Measurements from ENCODE around the gene GFOD1.

The GFOD1 gene

GRCh38 chr6:13485923-13486562, 1.4 kb downstream of the GFOD1 start:
- DNase-seq (ENCODE audit: insufficient read length, low spot score) (peak; percentile 67), FAIRE-seq (no peak)
- no peak for TF ChIP-seq POLR2A (IDR thresholded peaks at IDR 0.05; ENCODE audit: low read depth, low read length)

DNA sequence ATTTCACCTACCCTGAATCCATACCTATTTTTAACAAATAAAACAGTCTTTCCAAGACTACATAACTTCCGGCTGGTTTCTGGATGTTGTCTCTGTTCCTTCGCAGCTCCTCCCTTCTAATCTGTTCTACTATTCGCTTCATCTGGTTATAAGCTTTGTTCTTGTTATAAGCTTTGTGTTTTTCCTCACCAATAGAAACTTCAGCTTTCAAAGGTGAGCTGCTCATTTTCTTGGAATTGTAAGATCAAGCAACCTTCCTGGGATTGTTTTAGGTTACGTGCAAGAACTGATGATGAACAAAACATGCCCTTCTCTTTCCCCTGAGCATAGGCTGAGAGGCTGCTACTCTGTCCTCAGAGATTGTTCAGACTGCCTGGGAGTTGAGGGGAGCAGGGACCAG, 2.1 kb downstream of the GFOD1 start:
- no peak for FAIRE-seq
- TF ChIP-seq POLR2A (IDR thresholded peaks at IDR 0.05; ENCODE audit: low read depth, low read length), result no peak
- DNase-seq (ENCODE audit: insufficient read length, low spot score), result no peak

DNA sequence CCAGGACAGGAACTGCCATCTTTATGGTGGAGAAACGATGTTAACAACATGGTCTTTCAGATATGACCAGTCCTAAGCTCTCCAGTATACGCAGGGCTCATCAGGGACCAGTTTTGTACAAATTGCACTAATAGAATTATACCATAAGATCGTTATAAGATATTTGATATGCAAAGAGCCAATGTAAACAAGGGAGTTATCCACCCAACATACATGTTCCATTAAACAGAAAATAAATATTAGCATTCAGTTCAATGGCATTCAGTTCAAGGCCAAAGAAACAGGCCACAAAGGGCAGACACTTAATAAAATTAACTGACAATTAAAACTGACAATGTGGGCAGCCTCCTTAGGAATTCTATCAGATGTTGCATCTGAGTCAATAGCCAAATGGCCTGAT, 2.6 kb downstream of the GFOD1 start:
- no peak for FAIRE-seq
- TF ChIP-seq POLR2A (IDR thresholded peaks at IDR 0.05; ENCODE audit: low read depth, low read length), result no peak
- no peak for DNase-seq (ENCODE audit: insufficient read length, low spot score)

- FAIRE-seq (no peak), DNase-seq (ENCODE audit: insufficient read length, low spot score) (no peak)
- no peak for TF ChIP-seq POLR2A (IDR thresholded peaks at IDR 0.05; ENCODE audit: low read depth, low read length)
Observed at GRCh38 chr6:13484138-13484708, 3.2 kb downstream of the GFOD1 start.

DNA sequence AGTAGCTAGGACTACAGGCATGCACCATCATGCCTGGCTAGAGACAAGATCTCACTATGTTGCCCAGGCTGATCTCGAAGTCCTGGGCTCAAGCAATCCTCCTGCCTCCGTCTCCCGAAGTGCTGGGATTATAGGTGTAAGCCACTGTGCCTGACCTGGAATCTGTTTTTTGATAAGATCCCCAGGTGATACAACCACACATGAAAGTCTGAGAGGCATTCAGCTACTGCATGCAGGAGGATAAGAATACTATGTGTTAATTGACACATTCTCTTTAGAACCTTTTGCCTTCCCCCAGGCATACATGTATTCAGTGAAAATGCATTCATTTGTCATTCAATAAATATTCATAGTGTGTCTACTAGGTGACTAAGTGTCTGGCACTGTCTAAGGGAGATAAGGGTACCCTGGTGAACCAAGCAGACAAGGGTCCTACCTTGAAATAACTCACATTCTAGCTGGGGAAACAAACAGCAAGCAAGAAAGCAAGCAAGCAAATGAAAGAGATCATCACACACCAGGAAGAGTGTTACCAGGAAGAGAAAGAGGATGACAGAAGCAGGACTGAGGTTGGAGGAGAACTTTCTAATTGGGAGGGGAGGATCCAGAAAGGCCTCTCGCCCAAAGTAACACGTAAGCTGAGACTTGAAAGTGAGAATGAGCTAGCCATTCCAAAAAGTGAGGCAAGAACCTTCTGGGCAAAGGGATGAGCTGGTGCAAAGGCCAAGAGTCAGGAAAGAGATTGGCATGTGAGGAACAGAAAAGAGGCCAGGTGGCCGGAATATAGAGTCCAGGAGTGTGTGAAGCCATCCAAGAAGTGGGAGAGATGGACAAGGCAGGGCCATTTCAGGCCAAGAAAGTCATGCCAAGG, 6.5 kb downstream of the GFOD1 start:
- no peak for FAIRE-seq
- no peak for DNase-seq (ENCODE audit: insufficient read length, low spot score)
- TF ChIP-seq POLR2A (IDR thresholded peaks at IDR 0.05; ENCODE audit: low read depth, low read length), result no peak

GRCh38 chr6:13479971-13480434, 7.4 kb downstream of the GFOD1 start:
- no peak for DNase-seq (ENCODE audit: insufficient read length, low spot score)
- FAIRE-seq, result no peak
- no peak for TF ChIP-seq POLR2A (IDR thresholded peaks at IDR 0.05; ENCODE audit: low read depth, low read length)

DNA sequence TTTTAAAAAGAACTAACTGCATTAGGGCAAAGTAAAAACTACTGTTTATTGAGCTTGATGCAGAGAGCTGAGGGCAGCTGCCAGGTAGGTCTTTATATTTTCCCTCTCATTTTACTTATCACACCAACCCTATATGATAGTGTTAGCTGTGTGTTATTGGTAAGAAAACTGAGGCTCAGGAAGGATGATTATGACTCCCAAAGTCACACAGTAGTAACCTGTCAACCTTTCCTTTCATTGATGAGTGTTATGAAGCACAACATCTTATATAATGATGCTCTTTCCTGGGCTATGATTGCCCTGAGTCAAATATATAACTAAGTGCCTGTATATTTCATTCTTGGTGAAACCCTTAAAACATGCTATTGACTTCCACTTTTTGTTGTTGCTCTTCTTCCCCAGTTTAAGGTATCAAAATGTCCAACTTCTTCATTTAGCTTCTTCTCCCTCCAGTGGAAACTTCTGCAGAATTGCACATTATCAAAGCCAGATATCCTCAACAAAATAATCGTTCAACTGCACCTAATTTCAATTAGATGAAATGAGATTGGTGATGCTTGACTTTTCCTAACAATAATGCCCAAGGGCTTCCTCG, 8.1 kb downstream of the GFOD1 start:
- no peak for FAIRE-seq
- DNase-seq (ENCODE audit: insufficient read length, low spot score), result no peak
- TF ChIP-seq POLR2A (IDR thresholded peaks at IDR 0.05; ENCODE audit: low read depth, low read length), result no peak

GRCh38 chr6:13478525-13478966, 8.9 kb downstream of the GFOD1 start:
- DNase-seq (ENCODE audit: insufficient read length, low spot score), result no peak
- TF ChIP-seq POLR2A (IDR thresholded peaks at IDR 0.05; ENCODE audit: low read depth, low read length), result no peak
- no peak for FAIRE-seq

DNA sequence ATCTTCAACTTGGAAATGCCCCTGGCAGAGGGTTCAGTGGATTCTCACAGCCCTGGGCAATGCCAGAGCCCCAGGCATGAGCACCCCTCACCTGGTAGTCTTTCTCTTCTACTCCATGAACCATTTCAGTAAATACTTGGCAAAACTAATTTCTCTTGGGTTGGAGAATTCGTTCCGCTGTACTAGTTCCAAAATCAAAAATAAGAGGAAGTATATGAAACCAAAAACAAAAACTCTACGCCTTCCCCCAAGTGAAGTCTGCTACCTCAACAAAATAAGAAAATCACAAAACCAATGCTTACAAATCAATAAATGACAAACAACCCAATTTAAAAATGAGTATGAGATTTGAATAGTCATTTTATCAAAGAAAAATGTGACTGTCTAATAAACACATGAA, 12.6 kb downstream of the GFOD1 start:
- DNase-seq (ENCODE audit: insufficient read length, low spot score), result no peak
- no peak for TF ChIP-seq POLR2A (IDR thresholded peaks at IDR 0.05; ENCODE audit: low read depth, low read length)
- FAIRE-seq, result no peak

DNA sequence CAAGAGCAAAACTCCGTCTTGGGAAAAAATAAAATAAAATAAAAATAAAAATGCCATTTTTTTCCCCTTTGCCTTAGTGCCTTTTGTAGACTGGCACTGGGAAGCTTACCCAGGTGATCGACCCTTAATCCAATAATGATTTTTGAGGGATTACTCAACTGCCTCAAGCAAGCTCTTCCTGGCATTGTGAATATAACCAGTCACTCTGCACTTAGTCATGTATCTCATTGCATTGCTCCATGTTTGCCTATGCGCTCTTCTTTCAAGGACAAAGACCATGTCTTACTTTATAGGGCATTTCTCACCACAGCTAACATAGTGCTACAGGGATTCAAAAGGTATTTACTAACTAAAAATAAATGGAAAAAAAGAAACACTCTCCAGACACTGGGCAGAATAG, 13.0 kb downstream of the GFOD1 start:
- no peak for FAIRE-seq
- no peak for TF ChIP-seq POLR2A (IDR thresholded peaks at IDR 0.05; ENCODE audit: low read depth, low read length)
- no peak for DNase-seq (ENCODE audit: insufficient read length, low spot score)

GRCh38 chr6:13473768-13474165, 13.6 kb downstream of the GFOD1 start:
- no peak for TF ChIP-seq POLR2A (IDR thresholded peaks at IDR 0.05; ENCODE audit: low read depth, low read length)
- no peak for DNase-seq (ENCODE audit: insufficient read length, low spot score)
- no peak for FAIRE-seq

DNA sequence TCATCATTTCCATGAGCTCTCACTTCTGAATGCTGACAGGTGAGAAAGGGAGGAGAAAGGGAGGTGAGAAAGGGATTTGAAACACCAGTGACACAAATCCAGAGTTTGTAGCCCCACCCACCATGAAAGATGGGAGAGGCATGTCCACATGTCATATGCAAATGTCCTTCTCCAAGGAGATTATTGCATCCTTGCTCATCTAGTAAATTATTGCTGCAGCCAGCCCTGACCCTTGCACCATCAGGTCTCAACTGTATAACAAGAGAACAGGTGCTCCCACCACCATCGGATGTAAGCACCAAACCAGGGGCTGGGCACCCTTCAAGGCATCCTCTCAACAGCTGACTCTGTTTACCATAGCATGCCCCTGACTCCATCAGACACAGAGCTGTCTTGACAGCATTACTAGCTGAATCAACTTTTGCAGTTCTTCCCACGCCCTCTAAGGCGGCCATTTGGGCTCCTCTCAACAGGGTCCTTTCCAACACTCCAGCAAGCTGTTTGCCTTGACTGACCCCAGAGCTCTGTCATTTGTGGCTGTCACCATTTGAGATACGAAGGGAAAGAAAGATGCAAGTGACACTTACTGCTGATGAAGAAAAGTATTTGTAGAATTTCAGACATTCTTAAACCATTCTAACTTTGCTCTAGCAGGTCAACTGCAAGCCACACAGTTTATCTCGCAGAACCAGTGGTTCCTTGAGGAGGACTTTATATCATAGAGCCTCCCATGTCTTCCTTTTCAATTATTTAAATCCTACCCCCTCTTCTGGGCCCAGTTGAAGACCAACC, 14.2 kb downstream of the GFOD1 start:
- DNase-seq (ENCODE audit: insufficient read length, low spot score) (no peak), FAIRE-seq (no peak)
- no peak for TF ChIP-seq POLR2A (IDR thresholded peaks at IDR 0.05; ENCODE audit: low read depth, low read length)

DNA sequence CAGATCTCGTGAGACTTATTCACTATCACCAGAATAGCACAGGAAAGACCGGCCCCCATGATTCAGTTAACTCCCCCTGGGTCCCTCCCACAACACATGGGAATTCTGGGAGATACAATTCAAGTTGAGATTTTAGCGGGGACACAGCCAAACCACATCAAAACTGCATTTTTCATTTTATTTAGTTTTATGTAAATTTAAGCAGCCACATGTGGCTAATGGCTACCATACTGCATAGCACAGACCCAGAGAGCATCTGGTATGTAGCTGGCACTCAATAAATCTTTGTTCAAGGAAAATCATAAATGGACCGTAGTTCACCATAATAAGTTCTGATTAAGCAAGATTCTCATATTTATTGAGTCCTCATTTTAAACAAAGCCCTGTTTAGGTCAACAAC, 15.3 kb downstream of the GFOD1 start:
- no peak for DNase-seq (ENCODE audit: insufficient read length, low spot score)
- no peak for FAIRE-seq
- no peak for TF ChIP-seq POLR2A (IDR thresholded peaks at IDR 0.05; ENCODE audit: low read depth, low read length)

All from H54 (cell line).